ENCODE results near the gene BUD13. TPM values are rescaled to one million over a fixed set of nuclear protein-coding genes. Genes with fewer than 3 reads are reported as not detected.

BUD13 gene
- total and polyA plus RNA-seq, 2 of the 13 experiments (the other 11 are each of a cell fraction or from before 2014, with no cell fraction given) = 13.3 to 25.9 TPM

- TF ChIP-seq HNF1A (IDR thresholded peaks at IDR 0.05; ENCODE audit: low read depth) (no peak; the same call in none of the 2 replicates), HNF1A (CRISPR knock-in tag; IDR thresholded peaks at IDR 0.05; ENCODE audit: borderline replicate concordance) (peak; percentile 85; the same call in 1 of the 2 replicates), MXI1 (IDR thresholded peaks at IDR 0.05; ENCODE audit: borderline replicate concordance, low read depth, low read length) (peak; percentile 27; the same call in 1 of the 3 replicates), ZNF704 (CRISPR knock-in tag; IDR thresholded peaks at IDR 0.05; ENCODE audit: borderline replicate concordance) (no peak), ZNF580 (CRISPR knock-in tag; IDR thresholded peaks at IDR 0.05; ENCODE audit: borderline replicate concordance, low read depth) (no peak; the same call in 1 of the 2 replicates), NFKBIZ (CRISPR knock-in tag; IDR thresholded peaks at IDR 0.05) (peak; percentile 62; the same call in 1 of the 2 replicates), MIER2 (CRISPR knock-in tag; IDR thresholded peaks at IDR 0.05) (peak; percentile 61; the same call in 1 of the 2 replicates), FOXP4 (CRISPR knock-in tag; IDR thresholded peaks at IDR 0.05) (peak; percentile 92), ZFYVE20 (CRISPR knock-in tag; IDR thresholded peaks at IDR 0.05; ENCODE audit: borderline replicate concordance, low read depth) (no peak), SP140L (CRISPR knock-in tag; IDR thresholded peaks at IDR 0.05; ENCODE audit: borderline replicate concordance) (no peak), RARA (CRISPR knock-in tag; IDR thresholded peaks at IDR 0.05) (peak; percentile 96), SMAD3 (CRISPR knock-in tag; IDR thresholded peaks at IDR 0.05) (peak; percentile 66; the same call in 1 of the 2 replicates), ZFP41 (CRISPR knock-in tag; IDR thresholded peaks at IDR 0.05; ENCODE audit: borderline replicate concordance) (no peak), ZBTB1 (CRISPR knock-in tag; IDR thresholded peaks at IDR 0.05; ENCODE audit: borderline replicate concordance) (no peak), ZNF605 (CRISPR knock-in tag; IDR thresholded peaks at IDR 0.05) (peak; percentile 91), NFYB (CRISPR knock-in tag; IDR thresholded peaks at IDR 0.05) (no peak; the same call in 1 of the 2 replicates), ZFAT (CRISPR knock-in tag; conservative IDR thresholded peaks at IDR 0.05) (no peak), ZNF747 (CRISPR knock-in tag; IDR thresholded peaks at IDR 0.05; ENCODE audit: borderline replicate concordance) (peak; percentile 58; the same call in 1 of the 2 replicates), ISL2 (CRISPR knock-in tag; IDR thresholded peaks at IDR 0.05) (peak; percentile 98), KDM5B (CRISPR knock-in tag; IDR thresholded peaks at IDR 0.05; ENCODE audit: borderline replicate concordance) (no peak; the same call in 1 of the 2 replicates), ATF3 (CRISPR knock-in tag; IDR thresholded peaks at IDR 0.05) (peak; percentile 33; the same call in 1 of the 2 replicates)
These were observed 35.7 kb upstream of the BUD13 start (continued) for GRCh38 chr11:116808262-116809175.

All from HepG2 (cell line).